K562 (cell line): ENCODE results near the gene DCAF4. TPM values are rescaled to one million over a fixed set of nuclear protein-coding genes. Genes with fewer than 3 reads are reported as not detected.

Experiments
- ATAC-seq: fragments of 200-7000 bp; cut with Tn5 transposase; 3 replicates; pipeline ENCODE4 v1.9.1; 2020; ENCODE audit warnings: moderate library complexity
- BruUV-seq: library from RNA; stranded (reverse); fragments of 400-500 nt; replicated peaks from 2 replicates; lab custom pipeline; 2021; lab: Mats Ljungman, UMichigan
- CTCF ChIA-PET: fragments of 300-600 bp; formaldehyde crosslinking; extraction: SDS; loops from one replicate; lab custom pipeline; 2021; ENCODE audit warnings: low intra/inter-chr PET ratio; lab: Yijun Ruan, JAX
- POLR2A ChIA-PET: fragments of 300-600, 350-650 bp; sonication (Branson Sonifier 250); formaldehyde crosslinking; extraction: SDS; loops from one replicate; lab custom pipeline; 2021; ENCODE audit warnings: antibody characterized with exemption, inconsistent platforms; lab: Yijun Ruan, JAX
- DNase-seq, 4 experiments: peaks; one replicate each; pipeline versions ENCODE4 v3.0.0 to v3.0.0-alpha.2; 2011 to 2018; ENCODE audit warnings: low spot score in 3 of 4, mixed read lengths in 3 of 4; ENCODE audit errors: extremely low read depth in 1 of 4
- FAIRE-seq: peaks from 2 replicates; lab custom pipeline; 2011; peaks lifted over from hg19 to GRCh38; lab: Jason Lieb, UNC
- H2AFZ ChIP-seq: 2 replicates; pipeline ENCODE4 v1.6.0; 2011; ENCODE audit warnings: low read depth, low read length, control low read depth, inconsistent platforms
- H3K27ac ChIP-seq: fragments of 200-600 bp; 3 replicates; pipeline ENCODE4 v1.8.0; 2011; ENCODE audit warnings: low read depth, mild to moderate bottlenecking, control low read depth, inconsistent platforms, low read length, moderate library complexity, mixed read lengths; ENCODE audit errors: extremely low read depth
- H3K27me3 ChIP-seq, 2 experiments: fragments of 300-600 bp in 1 of 2; 2 replicates in 1 of 2; 3 replicates in 1 of 2; pipeline versions ENCODE4 v1.6.0 to v1.8.0; 2011; ENCODE audit warnings: inconsistent platforms in 2 of 2, low read length in 2 of 2, mild to moderate bottlenecking in 1 of 2, mixed read lengths in 1 of 2, moderate library complexity in 1 of 2; ENCODE audit not compliant: control insufficient read depth in 2 of 2, insufficient read depth in 2 of 2
- H3K36me3 ChIP-seq: fragments of 300-600 bp; 3 replicates; pipeline ENCODE4 v1.8.0; 2011; ENCODE audit warnings: mild to moderate bottlenecking, low read length, inconsistent platforms; ENCODE audit not compliant: control insufficient read depth, insufficient read depth
- H3K4me1 ChIP-seq, 2 experiments: fragments of 200-600 bp in 1 of 2; replicated peaks in 1 of 2; 2 replicates in 1 of 2; 3 replicates in 1 of 2; pipeline versions ENCODE4 v1.5.1 to v1.8.0; 2011; ENCODE audit warnings: inconsistent platforms in 2 of 2, low read length in 2 of 2, mild to moderate bottlenecking in 1 of 2, mixed read lengths in 1 of 2, moderate library complexity in 1 of 2; ENCODE audit not compliant: control insufficient read depth in 2 of 2, insufficient read depth in 2 of 2
- H3K4me2 ChIP-seq: 2 replicates; pipeline ENCODE4 v1.6.1; 2011; ENCODE audit warnings: low read length, control low read depth, inconsistent platforms, mixed read lengths; ENCODE audit not compliant: insufficient read depth
- H3K4me3 ChIP-seq: fragments of 200-600 bp; sonication (generic), shearing (Covaris generic); 2 replicates; pipeline ENCODE4 v1.5.1; 2016; ENCODE audit warnings: control low read depth, inconsistent platforms
- H3K79me2 ChIP-seq: fragments of 200-600 bp; 3 replicates; pipeline ENCODE4 v1.8.0; 2011; ENCODE audit warnings: low read length, inconsistent platforms; ENCODE audit not compliant: control insufficient read depth, insufficient read depth
- H3K9ac ChIP-seq, 2 experiments: 2 replicates each; pipeline versions ENCODE4 v1.6.0 to v1.6.1; 2011; ENCODE audit warnings: low read depth in 2 of 2, low read length in 2 of 2, control low read depth in 1 of 2, inconsistent platforms in 1 of 2, mild to moderate bottlenecking in 1 of 2, mixed read lengths in 1 of 2; ENCODE audit not compliant: insufficient read depth in 1 of 2
- H3K9me1 ChIP-seq: one replicate; pipeline ENCODE4 v1.6.0; 2011; ENCODE audit warnings: inconsistent platforms, mild to moderate bottlenecking, low read length, moderate library complexity; ENCODE audit not compliant: control insufficient read depth, insufficient read depth
- H3K9me3 ChIP-seq: replicated peaks from 2 replicates; pipeline ENCODE4 v1.5.1; 2011; ENCODE audit warnings: low read depth, low read length, inconsistent platforms; ENCODE audit not compliant: control insufficient read depth, insufficient read depth
- H4K20me1 ChIP-seq: replicated peaks from 2 replicates; pipeline ENCODE4 v1.6.1; 2011; ENCODE audit warnings: low read length, inconsistent platforms, mixed read lengths; ENCODE audit not compliant: control insufficient read depth, insufficient read depth
- ATF3 ChIP-seq, 2 experiments: fragments of 450-650 bp in 1 of 2; sonication (generic) in 1 of 2; formaldehyde crosslinking in 1 of 2; IDR thresholded peaks in 1 of 2; conservative IDR thresholded peaks in 1 of 2; 2 replicates each; pipeline versions ENCODE4 v1.6.1 to v1.8.1; 2016 to 2023; ENCODE audit warnings: mild to moderate bottlenecking in 2 of 2, moderate library complexity in 2 of 2, inconsistent platforms in 1 of 2, missing genetic modification reagents in 1 of 2
- BRD4 ChIP-seq: fragments of 200-600 bp; sonication (generic); IDR thresholded peaks from 2 replicates; pipeline ENCODE4 v1.6.1; 2017; ENCODE audit warnings: inconsistent platforms
- CBFA2T3 ChIP-seq: fragments of 450-650 bp; IDR thresholded peaks from 2 replicates; pipeline ENCODE4 v1.6.1; 2017
- CEBPB ChIP-seq: fragments of 450-650 bp; IDR thresholded peaks from 2 replicates; pipeline ENCODE4 v1.6.1; 2016; ENCODE audit warnings: missing genetic modification characterization, missing compliant biosample characterization
- CEBPG ChIP-seq, 3 experiments: fragments of 200-800 bp in 1 of 3; sonication (Bioruptor generic) in 1 of 3; sonication (generic) in 1 of 3; formaldehyde crosslinking in 1 of 3; IDR thresholded peaks in 2 of 3; conservative IDR thresholded peaks in 1 of 3; 2 replicates each; pipeline versions ENCODE4 v1.6.1 to v1.8.0; 2016 to 2022; ENCODE audit warnings: missing compliant biosample characterization in 2 of 3, missing genetic modification characterization in 2 of 3, mild to moderate bottlenecking in 1 of 3, missing genetic modification reagents in 1 of 3
- CTBP1 ChIP-seq: fragments of 450-650 bp; IDR thresholded peaks from 2 replicates; pipeline ENCODE4 v1.6.1; 2016; ENCODE audit warnings: borderline replicate concordance
- ETV1 ChIP-seq: fragments of 450-650 bp; conservative IDR thresholded peaks from 2 replicates; pipeline ENCODE4 v1.6.1; 2016; ENCODE audit warnings: missing genetic modification characterization, control low read depth, low read depth, missing compliant biosample characterization
- FOSL1 ChIP-seq: fragments of 200-800 bp; sonication (Bioruptor generic); conservative IDR thresholded peaks from 2 replicates; pipeline ENCODE4 v1.6.1; 2016; ENCODE audit warnings: missing genetic modification characterization, missing compliant biosample characterization
- ZEB2 ChIP-seq: fragments of 450-650 bp; IDR thresholded peaks from 2 replicates; pipeline ENCODE4 v1.6.1; 2016
- WGBS: fragments of 100-300 bp; shearing (Covaris generic); methylation state at CpG from one replicate; pipeline ENCODE4 v1.1.6; 2016; ENCODE audit warnings: low coverage, mixed read lengths; ENCODE audit not compliant: insufficient coverage; ENCODE audit errors: missing lambda C conversion rate; 5-methylcytosine and 5-hydroxymethylcytosine counted together
- in situ Hi-C: fragments of 300-500 bp; cut with MboI; formaldehyde crosslinking; loops from 4 replicates; pipeline ENCODE4 v1.15.0; 2018; ENCODE audit warnings: inconsistent platforms, mixed read lengths
- intact Hi-C: fragments of 100-400 bp; cut with micrococcal nuclease; formaldehyde crosslinking; loops from 2 replicates; pipeline ENCODE4 v1.14.2; 2022
- polyA plus RNA-seq, 8 experiments: library from polyadenylated mRNA; depleted of rRNA in 4 of 8; stranded (reverse) in 5 of 8; unstranded in 3 of 8; fragments of >200 nt; fragmentation: Nextera tagmentation in 2 of 8; fragmentation: Illumina TruSeq in 1 of 8; extraction: Ambion mirVana in 2 of 8; extraction: Trizol in 1 of 8; gene quantifications; 2 replicates each; pipeline versions ENCODE4 v1.2.1 to v1.2.3, GENCODE V29; 2011 to 2014; ENCODE audit warnings: inconsistent platforms in 1 of 8, missing spikeins in 1 of 8
- total RNA-seq, 7 experiments: library from RNA; depleted of rRNA in 6 of 7; stranded (reverse); fragments of >200 nt in 6 of 7; fragmentation: Illumina TruSeq in 2 of 7; extraction: Trizol in 2 of 7; gene quantifications; 2 replicates each; pipeline versions ENCODE4 v1.2.1 to v1.2.3, GENCODE V29; 2011 to 2021; ENCODE audit warnings: low replicate concordance in 1 of 7
- TF ChIP-seq, protein P1 (sequence below): sonication (generic); formaldehyde crosslinking; IDR thresholded peaks from 2 replicates; pipeline ENCODE4 v1.8.1; 2023; ENCODE audit warnings: mild to moderate bottlenecking, missing genetic modification reagents
- TF ChIP-seq, protein P2 (sequence below): fragments of 250-450 bp; sonication (Bioruptor Pico); IDR thresholded peaks from 2 replicates; pipeline ENCODE4 v1.4.0; 2020; ENCODE audit warnings: borderline replicate concordance

Gene DCAF4
- total and polyA plus RNA-seq, 9 of the 15 experiments (the other 6 are each of a cell fraction or from before 2014, with no cell fraction given): 2.7 to 49.2 (median 22.9) TPM

DNA sequence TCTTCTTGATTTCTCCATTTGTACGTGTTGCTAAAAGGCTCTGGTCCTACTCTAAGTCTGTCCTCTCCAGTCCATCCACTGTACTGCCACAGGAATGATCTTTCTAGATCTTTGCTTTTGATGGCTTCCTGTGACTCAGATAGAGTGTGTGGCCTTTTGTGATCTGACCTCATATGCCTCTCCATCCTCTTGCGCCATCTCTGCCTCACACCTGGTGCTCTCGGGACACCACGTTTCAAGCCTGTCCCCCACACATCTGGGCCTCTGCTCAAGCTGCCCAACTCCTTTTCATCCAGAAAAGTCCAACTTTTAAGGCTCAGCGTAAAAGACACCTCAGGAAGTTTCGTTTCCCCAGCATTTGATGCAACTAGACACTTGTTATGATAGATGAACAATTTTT is 39.0 kb downstream of the DCAF4 start:
- no peaks in the 10 kb centered on the region; a peak in 2 of 5 replicates for H3K4me1 ChIP-seq
- no peaks in the 10 kb centered on the region for H3K9me3 ChIP-seq
- ATAC-seq (peak; percentile 45; the same call in 1 of the 3 replicates), FAIRE-seq (no peak), DNase-seq (peak in 3 of 4 experiments; percentile 7 to 25 (median 13))
- H3K4me3 ChIP-seq: no peak overlapping the region
- intact Hi-C loops: no loop called here
- no peak overlapping the region for H3K4me2 ChIP-seq
- no peaks in the 10 kb centered on the region for H3K9me1 ChIP-seq
- H2AFZ ChIP-seq: no peak overlapping the region
- H4K20me1 ChIP-seq: no peaks in the 10 kb centered on the region
- H3K79me2 ChIP-seq: no peaks in the 10 kb centered on the region
- ChIA-PET POLR2A (no interaction called here), CTCF (no interaction called here)
- BruUV-seq: no TSS peak
- TF ChIP-seq CTBP1 (0 out of 2 replicates have a peak, but pooled peaks have one; percentile 14), ETV1 (tag) (peak; percentile 30; the same call in 1 of the 2 replicates), BRD4 (no peak), CEBPG (CRISPR knock-in tag; IDR thresholded peaks at IDR 0.05) (no peak), CEBPG (tag; conservative IDR thresholded peaks at IDR 0.05 in 1 of 2, IDR thresholded peaks at IDR 0.05 in 1 of 2) (0 out of 4 replicates have a peak, but pooled peaks of 1 of the 2 experiments have one; percentile 31), ZEB2 (0 out of 2 replicates have a peak, but pooled peaks have one; percentile 16), FOSL1 (tag) (peak; percentile 53), CBFA2T3 (peak; percentile 40), CEBPB (tag) (peak; percentile 76), ATF3 (IDR thresholded peaks at IDR 0.05) (peak; percentile 13; the same call in 1 of the 2 replicates), ATF3 (CRISPR knock-in tag; conservative IDR thresholded peaks at IDR 0.05) (no peak)
- TF ChIP-seq, protein P1, sequence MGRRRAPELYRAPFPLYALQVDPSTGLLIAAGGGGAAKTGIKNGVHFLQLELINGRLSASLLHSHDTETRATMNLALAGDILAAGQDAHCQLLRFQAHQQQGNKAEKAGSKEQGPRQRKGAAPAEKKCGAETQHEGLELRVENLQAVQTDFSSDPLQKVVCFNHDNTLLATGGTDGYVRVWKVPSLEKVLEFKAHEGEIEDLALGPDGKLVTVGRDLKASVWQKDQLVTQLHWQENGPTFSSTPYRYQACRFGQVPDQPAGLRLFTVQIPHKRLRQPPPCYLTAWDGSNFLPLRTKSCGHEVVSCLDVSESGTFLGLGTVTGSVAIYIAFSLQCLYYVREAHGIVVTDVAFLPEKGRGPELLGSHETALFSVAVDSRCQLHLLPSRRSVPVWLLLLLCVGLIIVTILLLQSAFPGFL (CRISPR knock-in tag): no peak
- TF ChIP-seq, protein P2, sequence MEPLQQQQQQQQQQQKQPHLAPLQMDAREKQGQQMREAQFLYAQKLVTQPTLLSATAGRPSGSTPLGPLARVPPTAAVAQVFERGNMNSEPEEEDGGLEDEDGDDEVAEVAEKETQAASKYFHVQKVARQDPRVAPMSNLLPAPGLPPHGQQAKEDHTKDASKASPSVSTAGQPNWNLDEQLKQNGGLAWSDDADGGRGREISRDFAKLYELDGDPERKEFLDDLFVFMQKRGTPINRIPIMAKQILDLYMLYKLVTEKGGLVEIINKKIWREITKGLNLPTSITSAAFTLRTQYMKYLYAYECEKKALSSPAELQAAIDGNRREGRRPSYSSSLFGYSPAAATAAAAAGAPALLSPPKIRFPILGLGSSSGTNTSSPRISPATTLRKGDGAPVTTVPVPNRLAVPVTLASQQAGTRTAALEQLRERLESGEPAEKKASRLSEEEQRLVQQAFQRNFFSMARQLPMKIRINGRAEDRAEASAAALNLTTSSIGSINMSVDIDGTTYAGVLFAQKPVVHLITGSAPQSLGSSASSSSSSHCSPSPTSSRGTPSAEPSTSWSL (CRISPR knock-in tag): no peak
- H3K9ac ChIP-seq: no peak overlapping the region
- no peaks in the 10 kb centered on the region for H3K27me3 ChIP-seq
- WGBS: 55% methylated on average over 6 of the region's 6 CpGs
- H3K27ac ChIP-seq: no peak overlapping the region
- in situ Hi-C loops: no loop called here
- H3K36me3 ChIP-seq: peaks cover 14% of the 10 kb centered on the region; the same call in 1 of the 3 replicates
